DND-41 (cell line): Measurements from ENCODE around the gene SYNDIG1.

Experiments used
- ATAC-seq: fragments of 200-7000 bp; cut with Tn5 transposase; 3 replicates; pipeline ENCODE4 v1.9.1; 2021; ENCODE audit warnings: low read depth; ENCODE audit not compliant: insufficient read depth
- DNase-seq: peaks from one replicate; pipeline ENCODE4 v3.0.0-alpha.2; 2020
- H2AFZ ChIP-seq: 2 replicates; pipeline ENCODE4 v1.6.0; 2012; ENCODE audit warnings: low read depth, low read length
- H3K27ac ChIP-seq: 2 replicates; pipeline ENCODE4 v1.5.1; 2012; ENCODE audit warnings: low read length, inconsistent platforms
- H3K27me3 ChIP-seq: fragments of 200-600 bp; sonication (generic); 2 replicates; pipeline ENCODE4 v1.6.0; 2012; ENCODE audit warnings: low read length, mild to moderate bottlenecking, inconsistent platforms; ENCODE audit not compliant: insufficient read depth, poor library complexity
- H3K36me3 ChIP-seq: 2 replicates; pipeline ENCODE4 v1.5.1; 2012; ENCODE audit warnings: low read length, inconsistent platforms; ENCODE audit not compliant: insufficient read depth
- H3K4me1 ChIP-seq: 2 replicates; pipeline ENCODE4 v1.5.1; 2012; ENCODE audit warnings: mild to moderate bottlenecking, low read length; ENCODE audit not compliant: insufficient read depth
- H3K4me2 ChIP-seq: 2 replicates; pipeline ENCODE4 v1.6.0; 2012; ENCODE audit warnings: mild to moderate bottlenecking, moderate library complexity, low read length, inconsistent platforms; ENCODE audit not compliant: insufficient read depth
- H3K4me3 ChIP-seq, 2 experiments: fragments of 200-600 bp in 1 of 2; shearing (Covaris generic) in 1 of 2; 2 replicates each; pipeline ENCODE4 v1.5.1; 2012 to 2016; ENCODE audit warnings: inconsistent platforms in 2 of 2, low read length in 2 of 2, mild to moderate bottlenecking in 2 of 2, low read depth in 1 of 2, moderate library complexity in 1 of 2
- H3K79me2 ChIP-seq: 2 replicates; pipeline ENCODE4 v1.6.0; 2012; ENCODE audit warnings: low read length, inconsistent platforms; ENCODE audit not compliant: insufficient read depth
- H3K9ac ChIP-seq: 2 replicates; pipeline ENCODE4 v1.6.0; 2012; ENCODE audit warnings: low read depth, mild to moderate bottlenecking, inconsistent platforms, low read length, moderate library complexity
- H3K9me3 ChIP-seq: 2 replicates; pipeline ENCODE4 v1.5.1; 2012; ENCODE audit warnings: low read length, moderate library complexity, mild to moderate bottlenecking, inconsistent platforms; ENCODE audit not compliant: insufficient read depth, severe bottlenecking
- H4K20me1 ChIP-seq: 2 replicates; pipeline ENCODE4 v1.6.0; 2012; ENCODE audit warnings: low read length; ENCODE audit not compliant: insufficient read depth
- EZH2 ChIP-seq: IDR thresholded peaks from 3 replicates; pipeline ENCODE4 v1.6.1; 2012; ENCODE audit warnings: borderline replicate concordance, low read depth, mild to moderate bottlenecking, moderate library complexity, low read length, inconsistent platforms; ENCODE audit not compliant: severe bottlenecking
- TF ChIP-seq, protein P1 (sequence below): IDR thresholded peaks from 2 replicates; pipeline ENCODE4 v1.5.1; 2012; ENCODE audit warnings: borderline replicate concordance, low read length, moderate library complexity, mild to moderate bottlenecking; ENCODE audit not compliant: poor library complexity, severe bottlenecking; ENCODE audit errors: extremely low read depth

SYNDIG1 gene

DNA sequence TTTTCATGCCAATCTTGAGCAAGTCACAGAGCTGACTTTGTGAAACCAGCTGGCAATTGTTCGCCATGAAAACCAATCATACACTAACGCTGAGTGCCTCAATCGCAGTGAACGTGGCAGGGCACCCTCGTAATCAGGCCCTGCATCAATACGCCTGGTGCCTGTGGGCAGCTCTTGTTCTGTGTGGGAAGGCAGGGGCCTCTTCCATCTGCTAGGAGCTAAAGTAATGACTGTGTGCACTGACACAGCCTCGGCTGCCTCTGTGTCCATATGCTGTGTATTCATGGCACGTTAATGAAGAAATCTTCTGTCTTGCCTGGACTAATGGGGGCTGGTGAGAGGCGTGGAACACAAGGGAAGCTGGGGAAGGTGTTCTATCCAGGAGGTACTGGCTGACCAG, 27.8 kb upstream of the SYNDIG1 start:
- Histone ChIP-seq H3K9me3 (no peaks in the 10 kb centered on the region), H3K4me1 (no peaks in the 10 kb centered on the region), H3K4me2 (no peak overlapping the region), H3K27ac (no peak overlapping the region), H3K79me2 (no peaks in the 10 kb centered on the region), H2AFZ (no peak overlapping the region), H3K4me3 (no peak overlapping the region), H3K27me3 (no peaks in the 10 kb centered on the region), H3K9ac (no peak overlapping the region), H4K20me1 (no peaks in the 10 kb centered on the region), H3K36me3 (no peaks in the 10 kb centered on the region)
- DNase-seq (no peak), ATAC-seq (no peak)
- TF ChIP-seq EZH2: no peak
- TF ChIP-seq, protein P1, sequence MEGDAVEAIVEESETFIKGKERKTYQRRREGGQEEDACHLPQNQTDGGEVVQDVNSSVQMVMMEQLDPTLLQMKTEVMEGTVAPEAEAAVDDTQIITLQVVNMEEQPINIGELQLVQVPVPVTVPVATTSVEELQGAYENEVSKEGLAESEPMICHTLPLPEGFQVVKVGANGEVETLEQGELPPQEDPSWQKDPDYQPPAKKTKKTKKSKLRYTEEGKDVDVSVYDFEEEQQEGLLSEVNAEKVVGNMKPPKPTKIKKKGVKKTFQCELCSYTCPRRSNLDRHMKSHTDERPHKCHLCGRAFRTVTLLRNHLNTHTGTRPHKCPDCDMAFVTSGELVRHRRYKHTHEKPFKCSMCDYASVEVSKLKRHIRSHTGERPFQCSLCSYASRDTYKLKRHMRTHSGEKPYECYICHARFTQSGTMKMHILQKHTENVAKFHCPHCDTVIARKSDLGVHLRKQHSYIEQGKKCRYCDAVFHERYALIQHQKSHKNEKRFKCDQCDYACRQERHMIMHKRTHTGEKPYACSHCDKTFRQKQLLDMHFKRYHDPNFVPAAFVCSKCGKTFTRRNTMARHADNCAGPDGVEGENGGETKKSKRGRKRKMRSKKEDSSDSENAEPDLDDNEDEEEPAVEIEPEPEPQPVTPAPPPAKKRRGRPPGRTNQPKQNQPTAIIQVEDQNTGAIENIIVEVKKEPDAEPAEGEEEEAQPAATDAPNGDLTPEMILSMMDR: no peak

DNA sequence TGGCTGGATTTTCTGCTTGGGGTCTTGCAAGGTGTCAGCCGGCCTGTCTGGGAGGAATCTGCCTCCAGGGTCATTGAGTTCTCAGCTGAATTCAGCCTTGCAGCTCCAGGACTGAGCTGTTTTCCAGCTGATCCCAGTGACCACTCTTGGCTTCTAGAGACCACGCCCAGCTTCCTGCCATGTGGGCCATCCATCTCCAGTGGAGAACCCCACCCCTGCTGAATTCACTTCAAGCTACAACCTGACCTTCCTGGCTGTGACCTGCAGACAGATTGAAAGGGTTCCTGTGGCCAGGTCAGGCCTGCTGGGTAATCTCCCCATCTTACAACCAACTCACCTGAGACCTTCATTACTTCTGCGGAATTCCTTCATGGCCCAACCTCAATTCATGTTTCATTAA, 26.5 kb upstream of the SYNDIG1 start:
- H3K4me2 ChIP-seq: no peak overlapping the region
- DNase-seq: no peak
- no peak overlapping the region for H2AFZ ChIP-seq

DNA sequence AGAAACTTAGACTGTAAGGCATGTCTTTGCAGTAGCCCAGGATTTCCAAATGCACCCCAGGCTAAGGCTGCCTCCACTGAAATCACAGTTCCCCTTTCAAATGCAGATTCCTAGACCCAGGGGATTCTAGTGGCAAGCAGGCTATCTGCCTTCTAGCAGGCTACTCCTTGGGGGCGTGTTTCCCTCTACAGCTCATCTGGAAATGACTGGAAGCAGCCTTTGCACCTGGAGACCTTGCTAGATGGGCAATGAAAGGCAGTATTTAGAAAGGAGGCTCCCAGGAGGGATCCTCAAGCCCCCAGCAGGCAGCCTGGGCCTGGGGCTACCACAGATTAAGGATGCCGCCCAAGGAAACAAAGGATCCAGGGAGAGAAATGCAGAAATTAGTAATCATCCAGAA, 26.0 kb upstream of the SYNDIG1 start:
- Histone ChIP-seq H3K4me1 (peaks cover 8% of the 10 kb centered on the region), H3K4me2 (no peak overlapping the region), H3K4me3 (no peak overlapping the region), H2AFZ (no peak overlapping the region), H4K20me1 (no peaks in the 10 kb centered on the region), H3K27me3 (no peaks in the 10 kb centered on the region), H3K9ac (no peak overlapping the region), H3K9me3 (no peaks in the 10 kb centered on the region), H3K27ac (no peak overlapping the region), H3K79me2 (no peaks in the 10 kb centered on the region), H3K36me3 (no peaks in the 10 kb centered on the region)
- ATAC-seq: no peak
- TF ChIP-seq, protein P1: no peak
- no peak for TF ChIP-seq EZH2
- DNase-seq: no peak

More for the DNA sequence above, 26.5 kb upstream of the SYNDIG1 start:
- ATAC-seq: no peak
- H3K27ac ChIP-seq: no peak overlapping the region
- H3K79me2 ChIP-seq: no peaks in the 10 kb centered on the region
- H3K9me3 ChIP-seq: no peaks in the 10 kb centered on the region
- H3K9ac ChIP-seq: no peak overlapping the region
- no peaks in the 10 kb centered on the region for H3K36me3 ChIP-seq
- no peaks in the 10 kb centered on the region for H4K20me1 ChIP-seq
- H3K27me3 ChIP-seq: no peaks in the 10 kb centered on the region
- no peak overlapping the region for H3K4me3 ChIP-seq
- H3K4me1 ChIP-seq: peaks cover 8% of the 10 kb centered on the region
- no peak for TF ChIP-seq EZH2
- TF ChIP-seq, protein P1: no peak
